ENCODE data around the gene PLA2G4F. TPM values are rescaled to one million over a fixed set of nuclear protein-coding genes. Genes with fewer than 3 reads are reported as not detected.

PLA2G4F gene
- total RNA-seq, 2 experiments from 2014 or later = not detected

- no peak overlapping the region for H3K4me3 Mint-ChIP-seq
- CTCF ChIA-PET = interaction anchor here (0.8 to 2.5 kb wide), 4 partner anchors 14 to 150 kb away, joined by 3 to 19 read pairs (median 5); no protein-coding TSS in a partner anchor
- no peak for ATAC-seq
These were observed 17.5 kb downstream of the PLA2G4F start for GRCh38 chr15:42138968-42139386.

GRCh38 chr15:42138411-42138810 is 18.0 kb downstream of the PLA2G4F start:
- no peak overlapping the region for H3K4me3 Mint-ChIP-seq
- no peaks in the 10 kb centered on the region for H3K9me3 Mint-ChIP-seq (ENCODE audit: low read depth)
- DNase-seq = peak; percentile 35
- no peaks in the 10 kb centered on the region for H3K36me3 Mint-ChIP-seq
- no peak for ATAC-seq
- no peak overlapping the region for H3K27ac Mint-ChIP-seq
- no peaks in the 10 kb centered on the region for H3K4me1 Mint-ChIP-seq
- CTCF ChIA-PET = interaction anchor here (0.8 to 2.5 kb wide), 5 partner anchors 27 to 149 kb away, joined by 3 to 19 read pairs (median 5); no protein-coding TSS in a partner anchor
- peaks cover 6% of the 10 kb centered on the region for H3K27me3 Mint-ChIP-seq

More at GRCh38 chr15:42138968-42139386, 17.5 kb downstream of the PLA2G4F start:
- no peaks in the 10 kb centered on the region for H3K4me1 Mint-ChIP-seq
- no peaks in the 10 kb centered on the region for H3K36me3 Mint-ChIP-seq
- H3K9me3 Mint-ChIP-seq (ENCODE audit: low read depth) = no peaks in the 10 kb centered on the region
- no peak for DNase-seq
- peaks cover 5% of the 10 kb centered on the region for H3K27me3 Mint-ChIP-seq
- H3K27ac Mint-ChIP-seq = no peak overlapping the region

GRCh38 chr15:42137461-42138261 is 18.8 kb downstream of the PLA2G4F start:
- CTCF ChIA-PET = interaction anchor here (0.6 to 2.5 kb wide), 12 partner anchors 10 to 543 kb away, joined by 3 to 19 read pairs (median 3); no protein-coding TSS in a partner anchor
- ATAC-seq (peak; percentile 40), DNase-seq (peak; percentile 40)
- H3K4me1 Mint-ChIP-seq = no peaks in the 10 kb centered on the region
- H3K4me3 Mint-ChIP-seq = no peak overlapping the region
- H3K36me3 Mint-ChIP-seq = no peaks in the 10 kb centered on the region
- H3K27ac Mint-ChIP-seq = no peak overlapping the region
- no peaks in the 10 kb centered on the region for H3K9me3 Mint-ChIP-seq (ENCODE audit: low read depth)
- peaks cover 8% of the 10 kb centered on the region for H3K27me3 Mint-ChIP-seq

GRCh38 chr15:42136513-42136912 is 19.9 kb downstream of the PLA2G4F start:
- Mint-ChIP-seq H3K4me1 (no peaks in the 10 kb centered on the region), H3K27ac (no peak overlapping the region), H3K4me3 (no peak overlapping the region), H3K27me3 (peaks cover 14% of the 10 kb centered on the region), H3K9me3 (ENCODE audit: low read depth) (no peaks in the 10 kb centered on the region), H3K36me3 (no peaks in the 10 kb centered on the region)
- DNase-seq (no peak), ATAC-seq (no peak)
- CTCF ChIA-PET = interaction anchor here (1.4 to 1.7 kb wide), 3 partner anchors 13 to 147 kb away, joined by 4 to 6 read pairs (median 6); no protein-coding TSS in a partner anchor

- no peaks in the 10 kb centered on the region for H3K9me3 Mint-ChIP-seq (ENCODE audit: low read depth)
- H3K36me3 Mint-ChIP-seq = no peaks in the 10 kb centered on the region
- H3K4me1 Mint-ChIP-seq = no peaks in the 10 kb centered on the region
- no peak for ATAC-seq
- H3K4me3 Mint-ChIP-seq = no peak overlapping the region
- DNase-seq = no peak
- CTCF ChIA-PET = interaction anchor here (0.8 to 2.1 kb wide), 7 partner anchors 14 to 146 kb away, joined by 3 to 20 read pairs (median 4); partner anchors contain the start of gene PLA2G4F
- H3K27ac Mint-ChIP-seq = no peak overlapping the region
- peaks cover 22% of the 10 kb centered on the region for H3K27me3 Mint-ChIP-seq
These were observed 21.1 kb downstream of the PLA2G4F start for GRCh38 chr15:42135351-42135750.

GRCh38 chr15:42134617-42135245 is 21.7 kb downstream of the PLA2G4F start:
- CTCF ChIA-PET = interaction anchor here (0.8 to 2.1 kb wide), 10 partner anchors 14 to 150 kb away, joined by 3 to 20 read pairs (median 4); partner anchors contain the start of gene PLA2G4F
- Mint-ChIP-seq H3K4me1 (no peaks in the 10 kb centered on the region), H3K27ac (no peak overlapping the region), H3K36me3 (no peaks in the 10 kb centered on the region), H3K4me3 (no peak overlapping the region), H3K9me3 (ENCODE audit: low read depth) (no peaks in the 10 kb centered on the region), H3K27me3 (peaks cover 27% of the 10 kb centered on the region)
- ATAC-seq (no peak), DNase-seq (no peak)

GRCh38 chr15:42133886-42134502 is 22.4 kb downstream of the PLA2G4F start:
- CTCF ChIA-PET = interaction anchor here (0.6 to 2.1 kb wide), 12 partner anchors 12 to 149 kb away, joined by 3 to 20 read pairs (median 4); partner anchors contain the start of genes PLA2G4D and PLA2G4F
- Mint-ChIP-seq H3K9me3 (ENCODE audit: low read depth) (no peaks in the 10 kb centered on the region), H3K4me1 (peaks cover 1% of the 10 kb centered on the region), H3K27me3 (peaks cover 29% of the 10 kb centered on the region), H3K27ac (no peak overlapping the region), H3K4me3 (no peak overlapping the region), H3K36me3 (no peaks in the 10 kb centered on the region)
- ATAC-seq (peak; percentile 82), DNase-seq (peak; percentile 77)

- no peaks in the 10 kb centered on the region for H3K9me3 Mint-ChIP-seq (ENCODE audit: low read depth)
- DNase-seq (no peak), ATAC-seq (no peak)
- peaks cover 33% of the 10 kb centered on the region for H3K27me3 Mint-ChIP-seq
- peaks cover 1% of the 10 kb centered on the region for H3K4me1 Mint-ChIP-seq
- H3K4me3 Mint-ChIP-seq = no peak overlapping the region
- no peaks in the 10 kb centered on the region for H3K36me3 Mint-ChIP-seq
- H3K27ac Mint-ChIP-seq = no peak overlapping the region
- CTCF ChIA-PET = interaction anchor here (0.6 to 2.1 kb wide), 10 partner anchors 11 to 148 kb away, joined by 3 to 20 read pairs (median 4); partner anchors contain the start of genes PLA2G4D and PLA2G4F
These were observed 23.1 kb downstream of the PLA2G4F start for GRCh38 chr15:42133356-42133755.

GRCh38 chr15:42131826-42132806 is 24.3 kb downstream of the PLA2G4F start:
- Mint-ChIP-seq H3K27me3 (peaks cover 42% of the 10 kb centered on the region), H3K27ac (no peak overlapping the region), H3K4me3 (no peak overlapping the region), H3K36me3 (no peaks in the 10 kb centered on the region), H3K9me3 (ENCODE audit: low read depth) (no peaks in the 10 kb centered on the region), H3K4me1 (peaks cover 1% of the 10 kb centered on the region)
- DNase-seq = peak; percentile 31
- no peak for ATAC-seq
- CTCF ChIA-PET = interaction anchor here (1.1 to 3.0 kb wide), 2 partner anchors 65 to 143 kb away, joined by 3 to 18 read pairs; no protein-coding TSS in a partner anchor

GRCh38 chr15:42131006-42131405 is 25.4 kb downstream of the PLA2G4F start:
- Mint-ChIP-seq H3K4me1 (peaks cover 1% of the 10 kb centered on the region), H3K27ac (no peak overlapping the region), H3K9me3 (ENCODE audit: low read depth) (no peaks in the 10 kb centered on the region), H3K27me3 (peaks cover 42% of the 10 kb centered on the region), H3K36me3 (no peaks in the 10 kb centered on the region), H3K4me3 (no peak overlapping the region)
- DNase-seq (no peak), ATAC-seq (no peak)
- CTCF ChIA-PET = interaction anchor here (0.8 to 3.0 kb wide), 3 partner anchors 11 to 142 kb away, joined by 3 to 18 read pairs (median 4); no protein-coding TSS in a partner anchor

GRCh38 chr15:42130246-42130986 is 26.0 kb downstream of the PLA2G4F start:
- DNase-seq (no peak), ATAC-seq (no peak)
- H3K9me3 Mint-ChIP-seq (ENCODE audit: low read depth) = no peaks in the 10 kb centered on the region

More at GRCh38 chr15:42130246-42130986, 26.0 kb downstream of the PLA2G4F start:
- Mint-ChIP-seq H3K36me3 (no peaks in the 10 kb centered on the region), H3K27me3 (peaks cover 46% of the 10 kb centered on the region), H3K4me3 (no peak overlapping the region), H3K27ac (no peak overlapping the region), H3K4me1 (peaks cover 1% of the 10 kb centered on the region)
- CTCF ChIA-PET = interaction anchor here (0.8 to 3.0 kb wide), 4 partner anchors 10 to 141 kb away, joined by 3 to 18 read pairs (median 4); no protein-coding TSS in a partner anchor
